HG03097 (cell line): Measurements from ENCODE around the gene CXCR2.
A peak's percentile ranks its signal among the peaks of the same experiment; 100 is the strongest.
"Not testable (repeated sequence)": the region's sequence is repeated elsewhere in the genome, so short reads cannot be mapped to it uniquely, and the experiment has no call there.

Experiments
- ATAC-seq: cut with Tn5 transposase; IDR thresholded peaks from one replicate; pipeline ENCODE4 v1.9.1; 2021; ENCODE audit not compliant: unreplicated experiment, low FRiP score

CXCR2 gene

GRCh38 chr2:218125626-218126080, at the start of gene CXCR2:
CXCR2 (plus strand) TSS chr2:218126028; CDS start chr2:218134802, 8,774 bp downstream.
- no peak for ATAC-seq

- no peak for ATAC-seq
These were observed 48.2 kb upstream of the CXCR2 start for GRCh38 chr2:218077464-218078216.

DNA sequence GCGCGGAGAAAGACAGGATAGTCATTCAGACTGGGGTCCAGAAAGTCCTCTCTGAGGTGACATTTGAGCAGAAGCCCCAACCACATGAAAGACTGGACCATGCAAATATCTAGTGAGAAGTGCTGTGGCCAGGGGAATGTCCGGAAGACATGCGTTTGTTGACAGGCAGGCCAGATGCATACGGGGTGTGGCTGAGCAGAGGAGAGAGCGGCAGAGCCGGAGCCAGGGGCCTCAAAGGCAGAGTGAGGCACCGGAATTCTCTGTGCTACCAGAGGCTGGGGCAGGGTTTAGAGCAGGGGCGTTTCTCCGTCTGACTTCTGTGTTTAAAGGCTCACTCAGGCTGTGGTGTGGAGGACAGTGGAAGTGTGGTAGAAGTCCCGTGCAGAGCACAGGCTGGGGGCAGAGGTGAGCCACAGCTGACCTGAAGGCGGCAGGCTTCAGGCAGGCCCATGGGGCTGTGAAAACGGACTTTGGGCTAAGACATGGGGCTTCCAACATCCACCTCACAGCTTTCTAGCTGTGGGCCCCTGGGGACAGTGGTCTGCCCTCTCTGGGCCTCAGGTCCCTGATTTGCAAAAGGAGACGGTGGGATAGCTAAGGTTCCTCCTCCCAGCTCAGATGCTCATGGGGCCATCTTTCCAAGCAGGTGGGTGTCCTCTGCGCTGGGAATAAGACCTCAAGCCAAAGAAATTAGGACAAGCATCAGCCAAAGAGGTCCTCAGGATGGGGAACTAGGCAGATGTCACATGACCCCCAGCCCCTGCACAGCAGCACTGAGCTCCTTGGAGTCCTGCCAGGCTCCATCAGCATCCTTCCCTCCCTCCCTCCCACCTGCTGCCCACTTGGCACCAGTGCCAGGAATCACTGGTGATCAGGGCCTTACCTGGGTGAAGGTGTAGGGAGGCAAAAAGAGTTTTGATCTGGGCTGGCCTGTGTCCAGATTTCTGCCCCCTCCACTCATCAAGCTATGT, 45.6 kb upstream of the CXCR2 start:
- ATAC-seq, result peak; percentile 13

DNA sequence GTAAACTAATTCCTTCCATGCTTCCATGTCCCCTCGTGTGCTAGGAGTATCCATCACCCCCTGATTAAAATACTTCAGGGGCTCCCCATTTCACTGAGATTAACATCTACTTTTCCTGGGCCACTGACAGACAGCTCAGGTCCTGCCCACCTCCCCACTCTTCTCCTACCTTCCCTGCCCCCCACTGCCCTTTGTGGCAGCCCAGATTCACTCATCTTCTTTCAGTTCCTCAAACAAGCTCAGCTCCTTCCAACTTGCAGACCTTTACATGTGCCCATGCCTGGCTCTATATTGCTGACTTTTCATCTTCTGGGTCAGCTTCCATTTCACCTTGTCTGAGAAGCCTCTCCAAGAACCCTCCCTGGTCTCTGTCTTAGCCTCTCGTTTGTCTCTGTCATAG, 44.8 kb upstream of the CXCR2 start:
- ATAC-seq, result peak; percentile 83

DNA sequence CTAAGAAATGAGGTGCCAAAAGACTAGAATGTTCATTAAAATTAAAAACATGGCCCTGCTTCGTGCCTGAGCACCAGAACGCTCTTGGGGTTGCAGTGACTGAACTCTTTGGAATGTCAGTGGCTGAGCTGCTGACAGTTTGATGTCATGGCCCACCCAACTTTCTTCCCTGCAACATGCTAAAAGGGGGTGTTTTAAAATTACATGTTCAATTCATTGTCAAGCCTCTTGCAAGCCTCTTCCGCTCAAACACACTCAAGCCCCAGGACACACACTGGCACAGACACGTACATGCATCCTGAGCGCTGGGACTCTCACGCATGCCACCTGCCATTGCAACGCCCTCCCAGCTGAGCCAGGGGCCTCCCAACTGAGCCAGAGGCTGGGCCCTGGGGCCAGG, 44.1 kb upstream of the CXCR2 start:
- no peak for ATAC-seq

GRCh38 chr2:218082586-218083351, 43.1 kb upstream of the CXCR2 start:
- ATAC-seq, result no peak

DNA sequence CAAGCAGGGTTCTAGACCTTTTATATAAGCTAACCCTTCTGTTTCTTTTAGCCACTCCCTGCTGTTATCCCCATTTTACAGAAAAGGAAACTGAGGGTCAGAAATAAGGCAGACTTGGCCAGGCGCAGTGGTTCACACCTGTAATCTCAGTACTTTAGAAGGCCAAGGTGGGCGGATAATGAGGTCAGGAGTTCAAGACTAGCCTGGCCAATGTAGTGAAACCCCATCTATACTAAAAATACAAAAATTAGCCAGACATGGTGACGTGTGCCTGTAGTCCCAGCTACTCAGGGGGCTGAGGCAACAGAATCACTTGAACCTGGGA, 42.5 kb upstream of the CXCR2 start:
- no peak for ATAC-seq

GRCh38 chr2:218086478-218086877, 39.4 kb upstream of the CXCR2 start:
- no peak for ATAC-seq

DNA sequence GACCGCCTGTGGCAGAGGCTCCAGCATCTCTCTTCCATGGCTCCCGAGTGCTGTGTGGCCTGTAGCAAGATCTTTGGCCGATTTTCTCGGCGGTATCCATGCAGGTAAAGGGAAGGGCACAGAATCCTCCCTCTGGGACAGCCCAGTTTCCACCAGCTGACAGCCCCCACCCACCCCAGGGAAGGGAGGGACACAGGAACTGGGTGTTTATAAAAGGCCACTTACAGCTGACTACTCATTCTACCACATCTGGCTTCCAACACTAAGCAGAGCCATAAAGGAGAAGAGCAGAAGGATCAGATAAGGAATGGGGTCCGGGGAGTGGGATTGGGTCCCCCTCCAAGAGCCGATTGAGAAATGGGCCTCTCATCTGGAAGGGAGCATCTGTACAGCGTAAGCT, 36.6 kb upstream of the CXCR2 start:
- no peak for ATAC-seq

GRCh38 chr2:218091746-218092145, 34.1 kb upstream of the CXCR2 start:
- ATAC-seq, result no peak

GRCh38 chr2:218093879-218094278, 31.9 kb upstream of the CXCR2 start:
- no peak for ATAC-seq

DNA sequence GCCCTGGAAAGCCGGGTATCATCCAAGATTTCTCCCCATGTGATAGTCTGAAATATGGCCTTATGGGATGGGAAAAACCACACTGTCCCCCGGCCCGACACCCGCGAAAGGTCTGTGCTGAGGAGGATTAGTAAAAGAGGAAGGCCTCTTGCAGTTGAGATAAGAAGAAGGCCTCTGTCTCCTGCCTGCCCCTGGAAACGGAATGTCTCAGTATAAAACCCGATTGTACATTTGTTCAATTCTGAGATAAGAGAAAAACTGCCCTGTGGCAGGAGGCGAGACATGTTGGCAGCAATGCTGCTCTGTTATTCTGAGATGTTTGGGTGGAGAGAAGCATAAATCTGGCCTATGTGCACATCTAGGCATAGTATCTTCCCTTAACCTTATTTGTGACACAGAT, 30.0 kb upstream of the CXCR2 start:
- no peak for ATAC-seq

DNA sequence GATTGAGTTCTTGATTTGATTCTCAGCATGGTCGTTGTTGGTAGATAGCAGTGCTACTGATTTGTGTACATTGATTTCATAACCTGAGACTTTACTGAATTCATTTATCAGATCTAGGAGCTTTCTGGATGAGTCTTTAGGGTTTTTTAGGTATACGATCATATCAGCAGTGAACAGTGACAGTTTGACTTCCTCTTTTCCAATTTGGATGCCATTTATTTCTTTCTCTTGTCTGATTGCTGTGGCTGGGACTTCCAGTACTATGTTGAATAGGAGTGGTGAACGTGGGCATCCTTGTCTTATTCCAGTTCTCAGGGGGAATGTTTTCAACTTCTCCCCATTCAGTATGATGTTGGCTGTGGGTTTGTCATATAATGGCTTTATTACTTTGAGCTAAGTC, 27.9 kb upstream of the CXCR2 start:
- no peak for ATAC-seq

DNA sequence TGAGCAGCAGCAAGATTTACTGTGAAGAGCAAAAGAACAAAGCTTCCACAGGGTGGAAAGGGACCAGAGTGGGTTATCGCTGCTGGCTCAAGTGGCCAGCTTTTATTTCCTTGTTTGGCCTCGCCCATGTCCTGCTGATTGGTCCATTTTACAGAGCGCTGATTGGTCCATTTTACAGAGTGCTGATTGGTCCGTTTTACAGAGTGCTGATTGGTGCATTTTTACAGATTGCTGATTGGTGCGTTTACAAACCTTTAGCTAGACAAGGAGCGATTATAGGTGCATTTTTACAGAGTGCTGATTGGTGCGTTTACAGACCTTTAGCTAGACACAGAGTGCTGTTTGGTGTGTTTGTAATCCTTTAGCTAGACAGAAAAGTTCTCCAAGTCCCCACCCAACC, 17.0 kb upstream of the CXCR2 start:
- not testable (repeated sequence) for ATAC-seq

GRCh38 chr2:218121789-218122188, 4.0 kb upstream of the CXCR2 start:
- ATAC-seq, result not testable (repeated sequence)

DNA sequence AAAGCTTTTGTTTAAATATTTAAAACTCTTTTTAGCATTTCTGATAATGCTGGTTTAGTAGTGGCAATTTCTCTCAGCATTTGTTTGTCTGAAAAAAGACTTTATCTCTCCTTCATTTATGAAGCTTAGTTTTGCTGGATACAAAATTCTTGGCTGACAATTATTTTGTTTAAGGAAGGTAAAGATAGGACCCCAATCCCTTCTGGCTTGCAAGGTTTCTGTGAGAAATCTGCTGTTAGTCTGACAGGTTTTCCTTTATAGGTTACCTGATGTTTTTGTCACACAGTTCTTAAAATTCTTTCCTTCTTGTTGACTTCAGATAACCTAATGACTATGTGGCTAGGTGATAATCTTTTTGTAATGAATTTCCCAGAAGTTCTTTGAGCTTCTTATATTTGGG, 3.5 kb upstream of the CXCR2 start:
- not testable (repeated sequence) for ATAC-seq

- no peak for ATAC-seq
These were observed 1.8 kb upstream of the CXCR2 start for GRCh38 chr2:218123986-218124385.

GRCh38 chr2:218125095-218125494, 733 bp upstream of the CXCR2 start:
- no peak for ATAC-seq

DNA sequence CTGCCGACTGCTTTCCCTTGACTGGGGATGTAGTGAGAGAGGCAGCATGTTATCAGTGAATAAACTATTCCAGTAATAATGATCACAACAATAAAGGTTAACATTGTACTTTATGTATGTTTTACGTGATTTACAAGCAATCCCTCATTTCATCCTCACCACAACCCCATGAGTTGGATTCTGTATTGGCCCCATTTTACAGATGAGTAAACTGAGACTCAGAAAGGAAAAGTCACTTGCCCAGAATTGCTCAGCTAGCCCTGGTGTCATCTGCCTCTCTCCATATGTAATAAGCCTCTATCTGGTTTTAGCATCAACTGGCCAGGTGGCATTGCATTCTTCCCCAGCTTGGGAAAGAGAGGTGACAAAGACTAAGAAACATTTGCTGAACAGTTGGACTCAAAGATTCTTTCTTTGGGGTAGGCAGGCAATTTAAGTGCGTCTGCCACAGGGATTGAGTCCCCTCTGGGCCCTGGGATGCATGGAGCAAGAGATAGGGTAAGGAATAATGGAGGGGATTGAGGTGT, 2.2 kb downstream of the CXCR2 start:
- ATAC-seq, result no peak

- ATAC-seq, result no peak
These were observed 3.1 kb downstream of the CXCR2 start for GRCh38 chr2:218128781-218129457.
